K562 (cell line): ENCODE results near the gene TCEANC. TPM values are rescaled to one million over a fixed set of nuclear protein-coding genes. Genes with fewer than 3 reads are reported as not detected.

ENCODE experiments used
- ATAC-seq: fragments of 200-7000 bp; cut with Tn5 transposase; 3 replicates; pipeline ENCODE4 v1.9.1; 2020; ENCODE audit warnings: moderate library complexity
- BruUV-seq: library from RNA; stranded (reverse); fragments of 400-500 nt; replicated peaks from 2 replicates; lab custom pipeline; 2021; lab: Mats Ljungman, UMichigan
- CTCF ChIA-PET: fragments of 300-600 bp; formaldehyde crosslinking; extraction: SDS; loops from one replicate; lab custom pipeline; 2021; ENCODE audit warnings: low intra/inter-chr PET ratio; lab: Yijun Ruan, JAX
- POLR2A ChIA-PET: fragments of 300-600, 350-650 bp; sonication (Branson Sonifier 250); formaldehyde crosslinking; extraction: SDS; loops from one replicate; lab custom pipeline; 2021; ENCODE audit warnings: antibody characterized with exemption, inconsistent platforms; lab: Yijun Ruan, JAX
- DNase-seq, 4 experiments: peaks; one replicate each; pipeline versions ENCODE4 v3.0.0 to v3.0.0-alpha.2; 2011 to 2018; ENCODE audit warnings: low spot score in 3 of 4, mixed read lengths in 3 of 4; ENCODE audit errors: extremely low read depth in 1 of 4
- FAIRE-seq: peaks from 2 replicates; lab custom pipeline; 2011; peaks lifted over from hg19 to GRCh38; lab: Jason Lieb, UNC
- H2AFZ ChIP-seq: 2 replicates; pipeline ENCODE4 v1.6.0; 2011; ENCODE audit warnings: low read depth, low read length, control low read depth, inconsistent platforms
- H3K27ac ChIP-seq: fragments of 200-600 bp; 3 replicates; pipeline ENCODE4 v1.8.0; 2011; ENCODE audit warnings: low read depth, mild to moderate bottlenecking, control low read depth, inconsistent platforms, low read length, moderate library complexity, mixed read lengths; ENCODE audit errors: extremely low read depth
- H3K27me3 ChIP-seq, 2 experiments: fragments of 300-600 bp in 1 of 2; 2 replicates in 1 of 2; 3 replicates in 1 of 2; pipeline versions ENCODE4 v1.6.0 to v1.8.0; 2011; ENCODE audit warnings: inconsistent platforms in 2 of 2, low read length in 2 of 2, mild to moderate bottlenecking in 1 of 2, mixed read lengths in 1 of 2, moderate library complexity in 1 of 2; ENCODE audit not compliant: control insufficient read depth in 2 of 2, insufficient read depth in 2 of 2
- H3K36me3 ChIP-seq: fragments of 300-600 bp; 3 replicates; pipeline ENCODE4 v1.8.0; 2011; ENCODE audit warnings: mild to moderate bottlenecking, low read length, inconsistent platforms; ENCODE audit not compliant: control insufficient read depth, insufficient read depth
- H3K4me1 ChIP-seq, 2 experiments: fragments of 200-600 bp in 1 of 2; replicated peaks in 1 of 2; 2 replicates in 1 of 2; 3 replicates in 1 of 2; pipeline versions ENCODE4 v1.5.1 to v1.8.0; 2011; ENCODE audit warnings: inconsistent platforms in 2 of 2, low read length in 2 of 2, mild to moderate bottlenecking in 1 of 2, mixed read lengths in 1 of 2, moderate library complexity in 1 of 2; ENCODE audit not compliant: control insufficient read depth in 2 of 2, insufficient read depth in 2 of 2
- H3K4me2 ChIP-seq: 2 replicates; pipeline ENCODE4 v1.6.1; 2011; ENCODE audit warnings: low read length, control low read depth, inconsistent platforms, mixed read lengths; ENCODE audit not compliant: insufficient read depth
- H3K4me3 ChIP-seq: fragments of 200-600 bp; sonication (generic), shearing (Covaris generic); 2 replicates; pipeline ENCODE4 v1.5.1; 2016; ENCODE audit warnings: control low read depth, inconsistent platforms
- H3K79me2 ChIP-seq: fragments of 200-600 bp; 3 replicates; pipeline ENCODE4 v1.8.0; 2011; ENCODE audit warnings: low read length, inconsistent platforms; ENCODE audit not compliant: control insufficient read depth, insufficient read depth
- H3K9ac ChIP-seq, 2 experiments: 2 replicates each; pipeline versions ENCODE4 v1.6.0 to v1.6.1; 2011; ENCODE audit warnings: low read depth in 2 of 2, low read length in 2 of 2, control low read depth in 1 of 2, inconsistent platforms in 1 of 2, mild to moderate bottlenecking in 1 of 2, mixed read lengths in 1 of 2; ENCODE audit not compliant: insufficient read depth in 1 of 2
- H3K9me1 ChIP-seq: one replicate; pipeline ENCODE4 v1.6.0; 2011; ENCODE audit warnings: inconsistent platforms, mild to moderate bottlenecking, low read length, moderate library complexity; ENCODE audit not compliant: control insufficient read depth, insufficient read depth
- H3K9me3 ChIP-seq: replicated peaks from 2 replicates; pipeline ENCODE4 v1.5.1; 2011; ENCODE audit warnings: low read depth, low read length, inconsistent platforms; ENCODE audit not compliant: control insufficient read depth, insufficient read depth
- H4K20me1 ChIP-seq: replicated peaks from 2 replicates; pipeline ENCODE4 v1.6.1; 2011; ENCODE audit warnings: low read length, inconsistent platforms, mixed read lengths; ENCODE audit not compliant: control insufficient read depth, insufficient read depth
- ATF3 ChIP-seq, 2 experiments: fragments of 450-650 bp in 1 of 2; sonication (generic) in 1 of 2; formaldehyde crosslinking in 1 of 2; IDR thresholded peaks in 1 of 2; conservative IDR thresholded peaks in 1 of 2; 2 replicates each; pipeline versions ENCODE4 v1.6.1 to v1.8.1; 2016 to 2023; ENCODE audit warnings: mild to moderate bottlenecking in 2 of 2, moderate library complexity in 2 of 2, inconsistent platforms in 1 of 2, missing genetic modification reagents in 1 of 2
- CSDE1 ChIP-seq, 2 experiments: fragments of 450-650 bp; IDR thresholded peaks; 2 replicates each; pipeline ENCODE4 v1.6.1; 2016; ENCODE audit warnings: mild to moderate bottlenecking in 1 of 2
- ELK3 ChIP-seq: fragments of 450-650 bp; formaldehyde crosslinking; IDR thresholded peaks from 2 replicates; pipeline ENCODE4 v1.4.0; 2020; ENCODE audit warnings: mild to moderate bottlenecking
- FOXP4 ChIP-seq: sonication (generic); formaldehyde crosslinking; IDR thresholded peaks from 2 replicates; pipeline ENCODE4 v1.8.0; 2022; ENCODE audit warnings: mild to moderate bottlenecking, missing genetic modification reagents, borderline replicate concordance
- JUND ChIP-seq, 2 experiments: IDR thresholded peaks; 2 replicates in 1 of 2; 3 replicates in 1 of 2; pipeline ENCODE4 v1.6.1; 2011; ENCODE audit warnings: borderline replicate concordance in 2 of 2, low read depth in 2 of 2, low read length in 2 of 2, improper control_type of control experiment in 1 of 2, missing biosample characterization in 1 of 2, missing genetic modification characterization in 1 of 2, missing genetic modification reagents in 1 of 2
- PBX2 ChIP-seq, 2 experiments: IDR thresholded peaks in 1 of 2; conservative IDR thresholded peaks in 1 of 2; 2 replicates each; pipeline ENCODE4 v1.6.1; 2016; ENCODE audit warnings: low read depth in 2 of 2, mild to moderate bottlenecking in 1 of 2, missing compliant biosample characterization in 1 of 2, missing genetic modification characterization in 1 of 2, moderate library complexity in 1 of 2
- RFX5 ChIP-seq: IDR thresholded peaks from 2 replicates; pipeline ENCODE4 v1.6.1; 2011; ENCODE audit warnings: low read depth, mild to moderate bottlenecking, improper control_type of control experiment, low read length
- TEAD4 ChIP-seq, 2 experiments: sonication (generic) in 1 of 2; formaldehyde crosslinking in 1 of 2; IDR thresholded peaks; 2 replicates each; pipeline versions ENCODE4 v1.6.1 to v1.8.0; 2012 to 2022; ENCODE audit warnings: borderline replicate concordance in 1 of 2, inconsistent platforms in 1 of 2, low read length in 1 of 2, mild to moderate bottlenecking in 1 of 2, missing genetic modification reagents in 1 of 2
- ZFP91 ChIP-seq: sonication (generic); formaldehyde crosslinking; IDR thresholded peaks from 2 replicates; pipeline ENCODE4 v1.8.0; 2022; ENCODE audit warnings: mild to moderate bottlenecking, missing genetic modification reagents
- WGBS: fragments of 100-300 bp; shearing (Covaris generic); methylation state at CpG from one replicate; pipeline ENCODE4 v1.1.6; 2016; ENCODE audit warnings: low coverage, mixed read lengths; ENCODE audit not compliant: insufficient coverage; ENCODE audit errors: missing lambda C conversion rate; 5-methylcytosine and 5-hydroxymethylcytosine counted together
- in situ Hi-C: fragments of 300-500 bp; cut with MboI; formaldehyde crosslinking; loops from 4 replicates; pipeline ENCODE4 v1.15.0; 2018; ENCODE audit warnings: inconsistent platforms, mixed read lengths
- intact Hi-C: fragments of 100-400 bp; cut with micrococcal nuclease; formaldehyde crosslinking; loops from 2 replicates; pipeline ENCODE4 v1.14.2; 2022
- polyA plus RNA-seq, 8 experiments: library from polyadenylated mRNA; depleted of rRNA in 4 of 8; stranded (reverse) in 5 of 8; unstranded in 3 of 8; fragments of >200 nt; fragmentation: Nextera tagmentation in 2 of 8; fragmentation: Illumina TruSeq in 1 of 8; extraction: Ambion mirVana in 2 of 8; extraction: Trizol in 1 of 8; gene quantifications; 2 replicates each; pipeline versions ENCODE4 v1.2.1 to v1.2.3, GENCODE V29; 2011 to 2014; ENCODE audit warnings: inconsistent platforms in 1 of 8, missing spikeins in 1 of 8
- total RNA-seq, 7 experiments: library from RNA; depleted of rRNA in 6 of 7; stranded (reverse); fragments of >200 nt in 6 of 7; fragmentation: Illumina TruSeq in 2 of 7; extraction: Trizol in 2 of 7; gene quantifications; 2 replicates each; pipeline versions ENCODE4 v1.2.1 to v1.2.3, GENCODE V29; 2011 to 2021; ENCODE audit warnings: low replicate concordance in 1 of 7

The TCEANC gene
- total and polyA plus RNA-seq, 9 of the 15 experiments (the other 6 are each of a cell fraction or from before 2014, with no cell fraction given), result 1.2 to 2.8 (median 2.0) TPM

GRCh38 chrX:13691841-13692371, 39.0 kb downstream of the TCEANC start:
- FAIRE-seq (no peak), ATAC-seq (peak; percentile 26), DNase-seq (peak in 2 of 4 experiments; percentile 28 to 52)
- POLR2A ChIA-PET, result interaction anchor here (1.0 kb wide), 1 partner anchor 43 kb away, joined by 3 read pairs; the partner anchor contains the start of genes OFD1 and TRAPPC2
- Histone ChIP-seq H3K4me3 (no peak overlapping the region), H3K79me2 (peaks cover 75% of the 10 kb centered on the region), H3K36me3 (peaks cover 9% of the 10 kb centered on the region; the same call in 1 of the 3 replicates), H3K9me1 (no peaks in the 10 kb centered on the region), H3K27ac (peak overlapping the region; percentile 68), H3K27me3 (no peaks in the 10 kb centered on the region), H3K9ac (peak overlapping the region in 1 of 2 experiments; percentile 37; a peak in 2 of 4 replicates), H4K20me1 (peaks cover 24% of the 10 kb centered on the region; the same call in 1 of the 2 replicates), H3K4me1 (peaks cover 6 to 37% of the 10 kb centered on the region in 2 experiments; a peak in 3 of 5 replicates), H2AFZ (no peak overlapping the region), H3K4me2 (peak overlapping the region; percentile 56; the same call in 1 of the 2 replicates), H3K9me3 (no peaks in the 10 kb centered on the region)
- in situ Hi-C loops, result no loop called here
- CTCF ChIA-PET, result no interaction called here
- WGBS, result 17% methylated on average over 6 of the region's 7 CpGs
- no TSS peak for BruUV-seq
- intact Hi-C loops, result loop anchor here (2.0 kb wide), 1 partner anchor 33 kb away; no protein-coding TSS in a partner anchor
- TF ChIP-seq CSDE1 (IDR thresholded peaks at IDR 0.05), result no peak
- TF ChIP-seq FOXP4, result no peak
- peak; percentile 50; the same call in 1 of the 2 replicates for TF ChIP-seq TEAD4 (IDR thresholded peaks at IDR 0.05; ENCODE audit: low read length)
- no peak for TF ChIP-seq TEAD4 (CRISPR knock-in tag; IDR thresholded peaks at IDR 0.05; ENCODE audit: borderline replicate concordance)
- no peak for TF ChIP-seq PBX2 (CRISPR knock-in tag; IDR thresholded peaks at IDR 0.05; ENCODE audit: low read depth)
- peak; percentile 47 for TF ChIP-seq PBX2 (tag; conservative IDR thresholded peaks at IDR 0.05; ENCODE audit: low read depth)
- TF ChIP-seq JUND (IDR thresholded peaks at IDR 0.05; ENCODE audit: borderline replicate concordance, low read depth, low read length), result peak; percentile 33; the same call in 1 of the 2 replicates
- 0 out of 3 replicates have a peak, but pooled peaks have one; percentile 11 for TF ChIP-seq JUND (tag; IDR thresholded peaks at IDR 0.05; ENCODE audit: borderline replicate concordance, low read depth, low read length)
- TF ChIP-seq ATF3 (IDR thresholded peaks at IDR 0.05), result peak; percentile 76
- no peak for TF ChIP-seq ATF3 (CRISPR knock-in tag; conservative IDR thresholded peaks at IDR 0.05)
- no peak for TF ChIP-seq ZFP91 (CRISPR knock-in tag)
- no peak for TF ChIP-seq RFX5
- no peak for TF ChIP-seq ELK3 (CRISPR knock-in tag)
